GM18520 (cell line): ENCODE data around the gene EFS.
"Not testable (repeated sequence)": the region's sequence is repeated elsewhere in the genome, so short reads cannot be mapped to it uniquely, and the experiment has no call there.

Experiments
- ATAC-seq: cut with Tn5 transposase; IDR thresholded peaks from one replicate; pipeline ENCODE4 v1.9.1; 2021; ENCODE audit not compliant: unreplicated experiment

EFS gene, protein sequence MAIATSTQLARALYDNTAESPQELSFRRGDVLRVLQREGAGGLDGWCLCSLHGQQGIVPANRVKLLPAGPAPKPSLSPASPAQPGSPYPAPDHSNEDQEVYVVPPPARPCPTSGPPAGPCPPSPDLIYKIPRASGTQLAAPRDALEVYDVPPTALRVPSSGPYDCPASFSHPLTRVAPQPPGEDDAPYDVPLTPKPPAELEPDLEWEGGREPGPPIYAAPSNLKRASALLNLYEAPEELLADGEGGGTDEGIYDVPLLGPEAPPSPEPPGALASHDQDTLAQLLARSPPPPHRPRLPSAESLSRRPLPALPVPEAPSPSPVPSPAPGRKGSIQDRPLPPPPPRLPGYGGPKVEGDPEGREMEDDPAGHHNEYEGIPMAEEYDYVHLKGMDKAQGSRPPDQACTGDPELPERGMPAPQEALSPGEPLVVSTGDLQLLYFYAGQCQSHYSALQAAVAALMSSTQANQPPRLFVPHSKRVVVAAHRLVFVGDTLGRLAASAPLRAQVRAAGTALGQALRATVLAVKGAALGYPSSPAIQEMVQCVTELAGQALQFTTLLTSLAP

DNA sequence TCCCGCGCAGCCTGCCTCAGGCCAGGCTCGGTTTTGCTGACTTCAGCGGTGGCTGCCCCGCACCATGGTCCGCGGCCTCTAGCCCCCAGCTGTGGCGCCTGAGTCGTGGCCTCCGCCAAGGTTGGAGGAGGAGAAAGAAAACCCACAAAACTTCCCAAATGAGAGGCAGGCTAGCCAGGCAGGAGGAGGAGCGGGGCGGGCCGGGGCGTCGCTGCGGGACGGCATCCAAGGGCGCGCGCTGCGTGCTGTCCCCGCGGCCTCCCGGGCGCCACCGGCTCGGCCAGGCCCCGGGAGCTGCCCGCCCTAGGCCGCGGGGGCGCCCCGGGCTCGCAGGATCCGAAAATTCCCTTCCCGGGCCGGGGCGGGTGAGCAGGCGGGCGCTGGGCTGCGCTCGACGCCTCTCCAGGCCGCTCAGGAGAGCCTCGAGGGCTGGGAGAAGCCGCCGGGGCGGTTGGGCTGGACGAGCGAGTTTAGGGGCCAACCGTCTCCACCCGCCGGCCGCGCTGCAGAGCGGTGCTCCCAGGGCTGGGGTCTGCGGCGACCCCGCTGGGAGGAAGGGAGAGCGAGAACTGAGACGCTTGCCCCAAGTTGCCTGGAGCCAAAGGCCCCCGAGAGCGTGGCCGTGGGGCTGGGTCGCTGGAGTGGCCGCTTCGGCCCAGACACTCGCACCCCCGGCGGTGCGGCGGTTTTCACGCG lies at the start of gene EFS:
EFS (minus strand) TSS at position 137 of the 696 bp plus-strand sequence. CDS start 147 bp downstream, outside the sequence.
- ATAC-seq = no peak

DNA sequence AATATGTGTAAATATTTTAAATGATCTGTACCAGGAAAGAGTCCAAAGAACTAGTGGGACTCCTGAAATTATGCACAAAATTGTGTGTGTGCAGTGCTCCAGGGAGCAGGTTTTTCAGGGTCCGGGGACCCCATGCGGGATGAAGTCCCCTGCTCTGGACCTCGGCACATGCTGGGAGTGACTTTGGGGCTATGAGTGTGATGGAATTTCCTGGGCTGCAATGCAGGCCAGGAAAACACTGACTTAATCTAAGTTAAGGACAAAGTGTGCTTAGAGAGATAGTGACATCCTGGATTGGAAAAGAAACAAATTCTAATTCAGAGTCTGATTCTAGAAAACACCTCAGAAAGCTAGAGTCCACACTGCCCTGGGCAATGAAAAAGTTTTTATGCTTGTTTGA lies 49.3 kb upstream of the EFS start:
- ATAC-seq = no peak

DNA sequence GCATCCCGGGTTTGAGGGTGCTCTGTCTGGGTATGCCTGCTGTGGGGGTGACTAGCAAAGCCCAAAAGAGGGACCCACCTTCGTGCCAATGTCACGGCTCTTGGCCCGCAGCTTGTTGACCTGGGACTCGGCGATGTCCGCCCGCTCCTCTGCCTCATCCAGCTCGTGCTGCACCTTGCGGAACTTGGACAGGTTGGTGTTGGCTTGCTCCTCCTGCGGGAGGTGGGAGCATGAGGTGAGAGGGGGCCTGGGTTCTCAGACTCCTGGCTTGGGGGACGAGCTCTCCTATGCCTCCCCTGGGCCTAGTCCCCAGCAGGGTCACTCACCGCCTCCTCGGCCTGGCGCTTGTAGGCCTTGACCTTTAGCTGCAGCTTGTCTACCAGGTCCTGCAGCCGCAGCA lies 48.7 kb upstream of the EFS start:
- ATAC-seq = no peak

DNA sequence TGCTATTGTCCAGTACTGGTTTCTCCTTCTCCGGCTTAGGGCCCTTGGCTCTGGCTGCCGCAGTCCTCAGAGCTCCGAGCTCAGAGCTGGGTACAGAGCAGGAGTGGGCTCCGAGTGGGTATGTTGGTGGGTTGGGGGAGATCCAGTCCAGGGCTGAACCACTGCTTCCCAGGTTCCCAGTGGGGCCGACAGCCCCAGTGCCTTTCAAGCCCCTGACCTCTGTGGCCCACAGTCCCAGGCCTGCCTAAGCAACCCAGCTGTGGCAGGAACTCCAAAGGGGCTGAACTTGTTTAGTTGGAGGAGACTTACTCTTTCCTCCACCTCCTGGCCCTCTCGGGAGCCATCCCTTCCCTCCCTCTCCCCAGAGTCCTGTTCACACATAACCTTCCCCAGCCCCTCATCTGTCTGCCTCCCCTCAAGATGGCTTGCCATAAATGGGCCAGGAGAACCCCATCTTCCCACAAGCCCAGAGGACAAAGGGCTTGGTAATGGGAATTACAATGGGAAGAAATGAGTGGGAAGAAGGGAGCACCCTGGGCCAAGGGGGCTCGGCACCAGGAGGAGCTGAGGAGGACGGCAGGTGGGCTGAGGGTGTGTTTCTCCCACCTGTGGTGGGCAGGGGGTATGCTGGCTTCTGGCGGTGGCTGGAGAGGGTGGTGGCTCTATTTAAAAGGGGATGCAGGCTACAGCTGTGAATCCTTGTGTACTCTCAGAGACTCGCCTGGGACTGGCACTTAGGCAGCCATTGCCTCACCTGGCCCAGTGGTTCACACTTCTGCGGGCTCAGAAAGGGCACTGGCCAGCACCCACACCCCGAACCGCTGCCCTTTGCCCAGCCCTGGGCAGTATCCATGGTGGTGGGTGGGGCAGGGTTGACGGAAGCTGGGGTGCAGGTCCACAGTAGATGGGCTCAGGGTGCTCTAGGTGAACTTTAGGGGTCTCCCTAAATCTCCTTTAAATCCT lies 46.9 kb upstream of the EFS start:
- no peak for ATAC-seq

DNA sequence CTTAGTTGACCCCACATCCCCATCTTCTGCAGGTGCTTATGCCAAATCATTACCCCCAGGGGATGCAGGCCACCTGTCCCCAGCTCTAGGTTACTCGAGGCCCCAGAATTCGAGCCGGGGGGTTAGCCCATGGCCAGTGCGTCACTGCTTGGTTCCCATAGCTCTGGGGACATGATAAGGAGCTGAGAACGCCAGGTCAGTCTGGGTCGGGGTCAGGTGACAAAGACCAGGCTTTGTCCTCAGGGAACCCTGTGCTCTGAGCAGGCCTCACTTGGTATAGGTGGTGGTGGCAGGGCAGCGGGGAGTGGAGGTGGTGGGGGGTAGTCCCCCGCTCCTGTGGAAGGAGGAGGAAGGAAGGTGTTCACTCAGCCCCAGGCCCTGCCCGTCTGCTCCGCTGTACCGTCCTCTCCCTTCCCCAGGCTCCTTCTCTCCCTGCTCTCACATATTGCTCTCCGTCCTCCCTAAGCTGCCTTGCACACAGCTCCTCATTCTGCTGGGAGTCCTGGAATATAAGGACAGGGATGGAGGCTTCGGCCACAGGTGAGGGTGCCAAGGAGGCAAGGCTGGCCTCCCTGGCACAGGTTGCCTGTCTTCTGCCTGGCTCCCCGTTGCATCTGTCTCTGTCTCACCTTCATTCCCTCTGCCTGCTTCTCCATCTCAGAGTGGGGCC lies 45.1 kb upstream of the EFS start:
- ATAC-seq = no peak

DNA sequence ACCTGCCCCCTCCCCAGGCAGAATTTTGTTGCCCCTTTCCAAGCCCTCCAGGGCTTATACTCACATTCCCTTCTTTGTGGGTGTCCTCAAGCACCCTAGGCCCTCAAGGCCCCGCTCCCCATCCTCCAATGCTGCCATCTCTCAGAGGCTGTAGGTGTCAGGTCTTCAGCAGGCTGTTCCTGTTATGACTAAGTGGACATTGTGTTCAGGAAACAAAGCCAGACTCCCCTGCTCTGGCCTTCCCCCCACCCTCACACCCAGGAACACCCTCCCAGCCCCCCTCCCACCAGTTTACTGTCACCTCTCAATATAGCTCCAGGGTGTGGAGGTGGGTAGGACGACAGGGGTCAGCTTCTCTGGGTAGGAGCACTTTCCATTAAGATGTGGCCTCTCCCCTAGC lies 44.5 kb upstream of the EFS start:
- no peak for ATAC-seq

DNA sequence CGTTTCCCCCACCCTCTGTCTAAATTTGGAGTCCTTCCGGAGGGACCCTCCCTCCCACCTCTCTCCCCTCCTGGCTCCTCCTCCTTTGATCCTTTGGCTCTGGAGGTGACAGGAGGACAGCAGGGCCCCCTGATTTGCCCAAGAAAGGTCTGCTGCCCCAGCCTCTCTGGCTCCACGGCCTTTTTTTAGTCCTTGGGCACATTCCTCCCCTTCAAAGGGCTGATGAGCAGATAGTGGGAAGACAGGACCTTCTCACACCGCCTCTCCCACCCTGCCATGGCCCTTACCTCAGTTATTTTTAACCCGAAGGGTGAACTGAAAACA lies 43.3 kb upstream of the EFS start:
- ATAC-seq = no peak

DNA sequence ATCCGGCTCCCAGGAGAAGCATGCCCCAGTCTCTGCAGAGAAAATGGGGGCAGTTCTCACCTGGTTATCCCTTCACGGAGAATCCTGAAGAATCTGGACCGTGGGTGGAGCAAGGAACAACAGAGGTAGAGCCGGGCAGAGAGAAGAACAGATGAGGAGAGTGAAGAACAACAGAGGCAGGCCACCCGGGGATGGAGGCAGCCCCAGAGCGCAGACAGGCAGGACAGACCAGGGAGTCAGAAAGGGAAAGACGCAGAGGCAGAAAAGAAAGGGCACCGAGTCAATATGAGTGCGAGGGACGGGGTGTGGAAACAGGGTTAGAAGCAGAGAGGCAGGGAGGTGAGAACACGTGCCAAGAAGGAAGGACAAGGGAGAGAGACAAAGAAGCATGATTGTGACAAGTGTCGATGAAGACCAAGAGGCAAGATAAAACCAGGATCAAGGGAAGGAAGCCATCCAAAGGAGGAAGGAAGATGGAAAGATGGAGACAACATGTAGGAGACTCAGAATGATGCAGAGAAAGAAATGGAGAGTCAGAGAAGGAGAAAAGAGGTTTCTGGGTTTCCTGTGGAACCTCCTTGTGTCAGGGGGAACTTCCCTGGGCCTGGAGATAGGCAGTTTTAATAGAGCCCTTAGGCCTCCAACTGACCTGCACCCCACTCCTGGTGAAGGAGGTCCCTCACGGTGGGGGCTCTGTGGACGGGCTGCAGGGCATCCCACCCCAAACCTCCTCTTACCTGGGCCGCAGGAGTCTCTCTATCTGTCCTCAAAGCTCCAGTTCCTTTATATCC lies 42.7 kb upstream of the EFS start, which contains the start of gene MYH6:
MYH6 (minus strand) TSS at position 758 of the 791 bp plus-strand sequence. CDS start 1,050 bp downstream, outside the sequence.
- ATAC-seq = no peak

DNA sequence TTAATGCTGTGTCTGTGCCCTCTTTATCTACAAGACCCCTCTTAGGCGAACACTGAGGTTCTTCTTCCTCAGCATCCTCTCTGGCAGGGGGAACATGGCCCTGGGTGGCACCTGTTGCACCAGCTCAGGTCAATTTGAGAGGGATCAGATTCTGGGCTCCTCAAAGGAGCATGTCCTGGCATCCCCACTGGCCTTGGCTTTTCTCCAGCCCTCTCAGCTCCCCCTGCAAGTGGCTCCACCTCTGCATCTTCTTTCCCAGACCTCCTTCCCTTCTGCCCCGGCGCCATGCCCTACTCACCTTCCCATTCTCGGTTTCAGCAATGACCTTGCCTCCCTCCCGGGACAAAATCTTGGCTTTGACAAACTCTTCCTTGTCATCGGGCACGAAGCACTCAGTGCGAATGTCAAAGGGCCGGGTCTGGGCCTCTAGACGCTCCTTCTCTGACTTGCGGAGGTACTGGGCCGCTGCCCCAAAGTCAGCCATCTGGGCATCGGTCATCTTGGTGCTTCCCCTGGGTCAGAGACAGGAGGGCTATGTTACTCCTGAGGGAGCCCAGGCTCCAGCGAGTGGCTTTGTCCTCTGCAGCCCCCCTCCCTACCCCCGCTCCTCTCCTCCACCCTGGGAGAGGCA lies 41.9 kb upstream of the EFS start:
- no peak for ATAC-seq

DNA sequence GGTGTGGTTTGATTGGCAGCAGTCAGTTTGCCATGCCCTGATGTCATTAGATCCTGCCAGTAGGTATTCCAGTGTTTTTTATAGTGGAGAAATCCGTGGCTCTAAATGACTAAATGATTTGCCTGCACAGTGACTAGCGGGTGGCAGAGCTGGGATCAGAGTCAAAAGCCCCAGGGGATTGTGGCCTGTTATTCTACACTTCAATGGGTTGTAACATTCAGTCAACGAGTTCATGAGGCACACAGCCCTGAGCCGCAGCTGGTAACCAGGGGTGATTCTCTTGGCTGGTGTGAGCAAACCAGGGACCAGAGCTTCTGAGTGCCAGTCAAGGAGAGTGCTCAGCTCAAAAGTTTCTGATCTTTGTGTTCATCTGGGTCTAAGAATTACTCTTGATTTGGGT lies 41.3 kb upstream of the EFS start:
- no peak for ATAC-seq

DNA sequence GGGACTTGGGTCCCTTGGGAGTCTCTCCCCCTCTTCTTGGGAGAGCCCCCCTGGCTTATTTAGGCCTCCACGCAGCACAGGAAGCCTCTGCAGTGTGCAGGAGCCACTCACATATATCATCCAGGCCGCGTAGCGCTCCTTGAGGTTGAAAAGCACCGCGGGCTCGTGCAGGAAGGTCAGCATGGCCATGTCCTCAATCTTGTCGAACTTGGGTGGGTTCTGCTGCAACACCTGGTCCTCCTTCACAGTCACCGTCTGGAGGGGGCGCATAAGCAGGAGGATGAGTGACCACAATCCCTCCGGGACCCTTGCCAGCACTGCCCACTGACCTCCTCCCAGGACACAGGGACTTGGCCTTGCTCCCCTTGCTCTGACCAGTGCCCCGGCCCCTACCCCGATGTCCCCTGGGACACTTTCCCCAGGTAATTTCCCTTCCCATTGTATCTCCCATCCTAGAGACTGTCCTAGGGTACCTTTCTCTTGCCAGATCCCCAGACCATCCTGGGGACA lies 40.6 kb upstream of the EFS start:
- no peak for ATAC-seq

DNA sequence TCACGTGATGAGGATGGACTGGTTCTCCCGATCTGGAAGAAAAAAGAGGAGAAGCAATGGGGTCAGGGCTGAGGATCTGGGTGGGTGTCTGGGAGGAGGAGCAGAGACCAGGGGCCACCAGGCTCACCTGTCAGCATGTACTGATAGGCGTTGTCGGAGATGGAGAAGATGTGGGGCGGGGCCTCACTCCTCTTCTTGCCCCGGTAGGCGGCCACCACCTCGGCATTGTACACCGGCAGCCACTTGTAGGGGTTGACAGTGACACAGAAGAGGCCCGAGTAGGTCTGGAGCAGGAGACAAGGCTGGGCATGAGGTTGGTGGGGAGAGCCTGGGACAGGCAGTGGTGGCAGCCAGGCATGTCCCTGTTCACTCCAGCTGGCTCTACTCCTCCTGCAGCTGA lies 40.1 kb upstream of the EFS start:
- no peak for ATAC-seq

DNA sequence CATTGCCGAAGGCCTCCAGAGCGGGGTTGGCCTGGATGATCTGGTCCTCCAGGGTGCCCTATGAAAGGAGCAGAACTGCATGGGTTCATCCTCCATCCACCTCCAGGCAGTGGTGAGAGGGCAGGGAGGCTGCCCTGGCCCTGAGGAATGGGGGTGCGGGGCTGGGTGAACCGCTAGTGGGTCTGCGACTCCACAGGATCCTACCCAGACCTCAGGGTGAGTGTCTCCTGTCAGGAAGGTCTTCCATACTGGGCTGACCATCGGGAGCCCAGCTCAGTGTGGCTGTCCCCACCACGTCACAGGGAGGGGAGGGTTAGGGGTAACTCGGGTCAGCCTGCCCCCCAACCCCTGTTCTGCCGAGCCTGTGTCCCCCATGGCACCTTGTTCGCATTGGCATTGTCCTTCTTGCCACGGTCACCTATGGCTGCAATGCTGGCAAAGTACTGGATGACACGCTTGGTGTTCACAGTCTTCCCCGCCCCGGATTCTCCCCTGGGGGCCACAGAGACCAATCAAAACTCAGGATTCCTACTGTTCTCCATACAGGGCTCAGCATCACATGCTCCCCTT lies 39.4 kb upstream of the EFS start:
- no peak for ATAC-seq

DNA sequence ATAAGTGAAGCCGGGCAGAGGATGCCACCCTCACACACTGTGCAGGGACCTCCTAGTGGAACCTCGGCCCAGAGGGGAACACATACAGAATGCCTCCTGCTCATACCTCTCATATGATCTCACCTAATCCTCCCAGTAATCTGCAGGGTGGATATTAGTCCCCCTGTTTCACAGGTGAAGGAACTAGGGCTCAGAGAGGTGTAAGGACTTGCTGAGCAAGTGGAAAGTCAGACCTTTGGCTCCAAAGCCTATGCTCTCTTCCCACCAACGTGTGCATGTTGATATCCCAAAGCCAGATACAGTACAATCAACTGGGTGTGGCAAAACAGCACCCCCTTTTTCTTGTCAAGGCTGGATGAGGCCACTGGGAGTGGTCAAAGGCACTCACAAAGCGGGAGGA lies 38.9 kb upstream of the EFS start:
- ATAC-seq = no peak

DNA sequence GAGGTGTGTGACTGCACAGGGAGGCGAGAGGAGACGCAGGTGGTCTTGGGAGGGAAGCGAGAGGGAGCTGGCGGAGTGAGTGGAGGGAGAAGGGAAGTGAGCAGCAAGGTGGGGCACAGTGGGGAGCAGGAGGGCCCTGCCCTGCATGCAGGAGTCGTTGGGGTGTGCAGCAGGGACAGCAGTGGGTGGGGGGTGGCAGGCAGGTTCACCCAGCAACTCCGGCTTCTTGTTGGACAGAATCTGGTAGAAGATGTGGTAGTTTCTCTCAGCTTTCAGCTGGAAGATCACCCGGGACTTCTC lies 38.1 kb upstream of the EFS start:
- no peak for ATAC-seq

DNA sequence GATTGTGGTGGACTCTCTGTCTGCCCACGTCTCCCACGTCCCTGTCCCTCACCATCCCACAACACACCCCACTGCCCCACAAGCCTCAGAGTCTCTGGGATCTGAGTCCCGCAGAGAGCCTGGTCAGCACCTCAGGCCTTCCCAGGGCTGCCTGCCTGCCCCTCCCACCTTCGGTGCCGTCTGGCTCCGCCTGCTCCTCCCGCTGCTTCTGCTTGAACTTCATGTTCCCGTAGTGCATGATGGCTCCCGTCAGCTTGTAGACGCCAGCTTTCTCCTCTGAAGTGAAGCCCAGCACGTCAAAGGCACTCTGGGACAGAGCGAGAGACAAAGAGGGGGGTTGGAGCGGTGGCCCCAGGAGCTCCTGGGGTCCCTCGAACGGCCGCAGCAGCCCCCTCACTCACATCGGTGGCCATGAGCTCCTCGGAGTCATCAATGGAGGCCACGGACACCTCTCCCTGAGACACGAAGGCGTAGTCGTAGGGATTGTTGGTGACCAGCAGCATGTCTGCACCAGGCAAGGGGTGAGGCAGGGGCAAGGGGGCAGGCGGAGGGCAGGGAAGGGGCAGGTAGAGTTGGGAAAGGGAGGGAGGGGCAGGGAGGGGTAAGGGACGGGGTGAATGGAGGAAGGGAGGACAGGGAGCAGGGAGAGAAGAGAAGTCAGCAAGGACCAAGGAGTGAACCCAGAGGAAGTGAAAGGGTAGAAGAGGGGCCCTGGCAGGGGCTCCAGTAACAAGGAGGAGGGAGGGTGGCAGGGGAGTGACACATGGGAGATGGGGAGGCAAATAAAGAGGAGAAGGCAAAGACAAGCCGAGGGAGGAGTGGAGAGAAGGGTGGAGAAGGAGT lies 37.5 kb upstream of the EFS start:
- ATAC-seq = no peak

DNA sequence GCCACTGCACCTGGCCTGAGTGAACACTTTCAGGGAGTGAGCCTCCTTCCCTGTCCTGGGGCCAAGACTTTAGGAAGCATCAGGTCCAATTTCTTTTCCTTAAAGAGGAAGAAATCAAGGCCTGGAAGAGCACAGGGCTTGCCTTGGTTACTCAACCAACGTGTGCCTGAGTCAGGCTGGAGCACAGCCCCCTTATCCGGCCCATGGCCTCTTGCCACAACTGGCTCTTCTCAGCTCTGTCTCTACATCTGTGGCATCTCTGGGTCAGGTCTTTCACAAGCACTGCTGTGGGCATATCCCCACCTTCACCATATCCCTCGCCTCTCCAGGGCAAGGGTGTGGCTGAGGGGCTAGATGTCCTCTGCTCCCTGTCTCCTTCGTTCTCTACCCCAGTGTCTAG lies 36.3 kb upstream of the EFS start:
- no peak for ATAC-seq

DNA sequence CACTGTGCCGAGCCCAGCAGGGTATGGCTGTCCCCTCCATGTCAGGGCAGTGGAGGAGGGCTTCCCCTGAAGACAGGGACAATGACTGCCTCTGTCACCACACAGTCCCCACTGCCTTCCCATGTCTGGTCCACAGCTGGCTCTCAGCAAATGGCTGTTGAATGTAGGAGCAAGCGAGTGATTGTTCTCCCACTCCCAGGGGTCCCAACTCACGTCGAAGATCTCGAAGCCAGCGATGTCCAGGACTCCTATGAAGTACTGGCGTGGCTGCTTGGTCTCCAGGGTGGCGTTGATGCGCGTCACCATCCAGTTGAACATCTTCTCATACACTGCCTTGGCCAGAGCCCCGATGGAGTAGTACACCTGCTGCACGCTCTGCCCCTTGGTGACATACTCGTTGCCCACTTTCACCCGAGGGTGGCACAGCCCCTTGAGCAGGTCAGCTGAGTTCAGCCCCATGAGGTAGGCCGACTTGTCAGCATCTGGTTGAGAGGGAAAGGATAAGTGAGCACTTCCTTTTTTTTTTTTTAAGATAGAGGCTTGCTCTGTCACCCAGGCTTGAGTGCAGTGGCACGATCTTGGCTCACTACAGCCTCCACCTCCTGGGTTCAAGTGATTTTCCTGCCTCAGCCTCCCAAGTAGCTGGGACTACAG lies 35.7 kb upstream of the EFS start:
- not testable (repeated sequence) for ATAC-seq
